CD14-positive monocyte (primary cell): ENCODE measurements around the gene FANCC. TPM values are rescaled to one million over a fixed set of nuclear protein-coding genes. Genes with fewer than 3 reads are reported as not detected.

ENCODE experiments used
- DNase-seq, 3 donors: peaks; one replicate each; pipeline ENCODE4 v3.0.0-alpha.2; 2011 to 2022
- H2AFZ ChIP-seq: 2 replicates; pipeline ENCODE4 v1.6.0; 2012; ENCODE audit warnings: mild to moderate bottlenecking, low read depth, low read length, inconsistent platforms; ENCODE audit not compliant: insufficient read depth, poor library complexity, severe bottlenecking
- H3K27ac ChIP-seq, 2 donors: 1 replicate in 1 of 2; 2 replicates in 1 of 2; pipeline ENCODE4 v1.5.1; 2012 to 2013; ENCODE audit warnings: low read length in 2 of 2, control low read depth in 1 of 2, inconsistent platforms in 1 of 2, low read depth in 1 of 2, mild to moderate bottlenecking in 1 of 2
- H3K27me3 ChIP-seq, 2 donors: one replicate each; pipeline versions ENCODE4 v1.6.0 to v1.6.1; 2011 to 2013; ENCODE audit warnings: low read length in 2 of 2; ENCODE audit not compliant: control insufficient read depth in 2 of 2, insufficient read depth in 2 of 2
- H3K36me3 ChIP-seq, 2 donors: replicated peaks in 1 of 2; 1 replicate in 1 of 2; 2 replicates in 1 of 2; pipeline versions ENCODE4 v1.5.1 to v1.6.1; 2012 to 2013; ENCODE audit warnings: low read length in 2 of 2, control low read depth in 1 of 2, inconsistent platforms in 1 of 2, mild to moderate bottlenecking in 1 of 2; ENCODE audit not compliant: insufficient read depth in 2 of 2, control insufficient read depth in 1 of 2
- H3K4me1 ChIP-seq, 2 donors: 1 replicate in 1 of 2; 2 replicates in 1 of 2; pipeline versions ENCODE4 v1.5.1 to v1.6.1; 2012 to 2013; ENCODE audit warnings: low read length in 2 of 2, control low read depth in 1 of 2, inconsistent platforms in 1 of 2, mild to moderate bottlenecking in 1 of 2, moderate library complexity in 1 of 2; ENCODE audit not compliant: insufficient read depth in 2 of 2, control insufficient read depth in 1 of 2
- H3K4me2 ChIP-seq: replicated peaks from 2 replicates; pipeline ENCODE3; 2012; ENCODE audit warnings: low read length, moderate library complexity, mild to moderate bottlenecking; ENCODE audit not compliant: poor library complexity, severe bottlenecking; ENCODE audit errors: extremely low read depth
- H3K4me3 ChIP-seq, 3 experiments: fragments of 200-600 bp in 1 of 3; sonication (generic) in 1 of 3; replicated peaks in 1 of 3; 1 replicate in 2 of 3; 2 replicates in 1 of 3; pipeline ENCODE4 v1.5.1; 2011 to 2013; ENCODE audit warnings: low read length in 3 of 3, mild to moderate bottlenecking in 3 of 3, control low read depth in 2 of 3, low read depth in 2 of 3, inconsistent platforms in 1 of 3, moderate library complexity in 1 of 3
- H3K79me2 ChIP-seq: 2 replicates; pipeline ENCODE4 v1.6.0; 2012; ENCODE audit warnings: mild to moderate bottlenecking, control low read depth, inconsistent platforms, low read length, moderate library complexity; ENCODE audit not compliant: insufficient read depth
- H3K9ac ChIP-seq: 2 replicates; pipeline ENCODE4 v1.6.0; 2017; ENCODE audit warnings: low read length, mild to moderate bottlenecking; ENCODE audit not compliant: insufficient read depth, poor library complexity, severe bottlenecking
- H3K9me3 ChIP-seq, 2 donors: replicated peaks in 1 of 2; 1 replicate in 1 of 2; 2 replicates in 1 of 2; pipeline versions ENCODE4 v1.5.1 to v1.6.1; 2012 to 2013; ENCODE audit warnings: low read length in 2 of 2, control low read depth in 1 of 2; ENCODE audit not compliant: control insufficient read depth in 1 of 2, insufficient read depth in 1 of 2
- H4K20me1 ChIP-seq: 2 replicates; pipeline ENCODE4 v1.6.0; 2012; ENCODE audit warnings: mild to moderate bottlenecking, low read length, control low read depth, moderate library complexity; ENCODE audit not compliant: insufficient read depth
- H3K27ac Mint-ChIP-seq, 7 donors: one replicate each; pipeline ENCODE4 v1.8.0; 2020; ENCODE audit warnings: mild to moderate bottlenecking in 7 of 7, mixed read lengths in 7 of 7, moderate library complexity in 6 of 7, inconsistent platforms in 2 of 7
- H3K27me3 Mint-ChIP-seq, 3 donors: one replicate each; pipeline ENCODE4 v1.8.0; 2021 to 2022; ENCODE audit warnings: low read depth in 3 of 3, mild to moderate bottlenecking in 3 of 3, mixed read lengths in 3 of 3, moderate library complexity in 3 of 3, inconsistent platforms in 1 of 3
- H3K36me3 Mint-ChIP-seq, 2 donors: one replicate each; pipeline ENCODE4 v1.8.0; 2020; ENCODE audit warnings: mixed read lengths in 2 of 2, inconsistent platforms in 1 of 2, mild to moderate bottlenecking in 1 of 2
- H3K4me1 Mint-ChIP-seq: one replicate; pipeline ENCODE4 v1.8.0; 2020; ENCODE audit warnings: mild to moderate bottlenecking, mixed read lengths
- H3K4me3 Mint-ChIP-seq, 2 donors: one replicate each; pipeline ENCODE4 v1.8.0; 2020; ENCODE audit warnings: mild to moderate bottlenecking in 2 of 2, mixed read lengths in 2 of 2, moderate library complexity in 1 of 2
- H3K9me3 Mint-ChIP-seq, 7 donors: one replicate each; pipeline ENCODE4 v1.8.0; 2020 to 2022; ENCODE audit warnings: mixed read lengths in 7 of 7, mild to moderate bottlenecking in 6 of 7, moderate library complexity in 6 of 7, inconsistent platforms in 2 of 7
- CTCF ChIP-seq: fragments of 200-600 bp; IDR thresholded peaks from one replicate; pipeline ENCODE4 v1.8.0; 2022; ENCODE audit warnings: antibody characterized with exemption, mild to moderate bottlenecking
- WGBS: methylation state at CpG from one replicate; pipeline ENCODE4 v1.1.5; 2013; ENCODE audit warnings: missing lambda C conversion rate; ENCODE audit not compliant: insufficient coverage; 5-methylcytosine and 5-hydroxymethylcytosine counted together
- intact Hi-C, 2 donors: fragments of 100-400 bp; cut with micrococcal nuclease; formaldehyde crosslinking; loops; one replicate each; pipeline versions ENCODE4 v1.15.0 to v1.15.1; 2023
- polyA plus RNA-seq, 3 donors: library from polyadenylated mRNA; depleted of rRNA in 1 of 3; unstranded in 2 of 3; stranded (reverse) in 1 of 3; fragments of 300-500 nt in 2 of 3; fragments of >200 nt in 1 of 3; fragmentation: Illumina TruSeq in 2 of 3; gene quantifications; 1 replicate in 2 of 3; 2 replicates in 1 of 3; pipeline ENCODE4 v1.2.3, GENCODE V29; 2012 to 2021

FANCC gene
- polyA plus RNA-seq, 3 donors = 1.2 to 2.2 (median 1.5) TPM

- no peaks in the 10 kb centered on the region for H3K36me3 ChIP-seq
- H4K20me1 ChIP-seq = no peaks in the 10 kb centered on the region
- no peaks in the 10 kb centered on the region for H3K9me3 ChIP-seq
- no peaks in the 10 kb centered on the region for H3K4me1 Mint-ChIP-seq
- no peaks in the 10 kb centered on the region for H3K79me2 ChIP-seq
- no peak for DNase-seq
- H2AFZ ChIP-seq = no peak overlapping the region
- no peak overlapping the region for H3K27ac ChIP-seq
- no peak for TF ChIP-seq CTCF
- H3K27ac Mint-ChIP-seq = no peak overlapping the region
- no peak overlapping the region for H3K4me3 Mint-ChIP-seq
- H3K9me3 Mint-ChIP-seq = no peaks in the 10 kb centered on the region
- no peaks in the 10 kb centered on the region for H3K27me3 Mint-ChIP-seq
- intact Hi-C loops = no loop called here
- no peaks in the 10 kb centered on the region for H3K4me1 ChIP-seq
- WGBS = 96% methylated on average over 9 of the region's 10 CpGs
- no peak overlapping the region for H3K4me2 ChIP-seq
- no peaks in the 10 kb centered on the region for H3K27me3 ChIP-seq
- H3K9ac ChIP-seq = no peak overlapping the region
- H3K4me3 ChIP-seq = no peak overlapping the region
- peaks cover 9 to 12% of the 10 kb centered on the region in 2 donors for H3K36me3 Mint-ChIP-seq
Measured at GRCh38 chr9:95135756-95136155, 181.8 kb downstream of the FANCC start.

- H4K20me1 ChIP-seq = no peaks in the 10 kb centered on the region
- intact Hi-C loops = no loop called here
Measured at GRCh38 chr9:95134457-95134881, 183.0 kb downstream of the FANCC start.

More at GRCh38 chr9:95134457-95134881, 183.0 kb downstream of the FANCC start:
- TF ChIP-seq CTCF = no peak
- no peaks in the 10 kb centered on the region for H3K4me1 ChIP-seq
- H3K4me3 ChIP-seq = no peak overlapping the region
- no peak overlapping the region for H3K27ac Mint-ChIP-seq
- no peaks in the 10 kb centered on the region for H3K9me3 Mint-ChIP-seq
- WGBS = 100% methylated on average over 5 of the region's 9 CpGs
- H3K4me2 ChIP-seq = no peak overlapping the region
- H3K36me3 ChIP-seq = no peaks in the 10 kb centered on the region
- DNase-seq = no peak
- H3K4me1 Mint-ChIP-seq = no peaks in the 10 kb centered on the region
- H3K9me3 ChIP-seq = no peaks in the 10 kb centered on the region
- H3K79me2 ChIP-seq = no peaks in the 10 kb centered on the region
- H3K36me3 Mint-ChIP-seq = peaks cover 9 to 12% of the 10 kb centered on the region in 2 donors
- H2AFZ ChIP-seq = no peak overlapping the region
- H3K4me3 Mint-ChIP-seq = no peak overlapping the region
- H3K9ac ChIP-seq = no peak overlapping the region
- H3K27ac ChIP-seq = no peak overlapping the region
- H3K27me3 Mint-ChIP-seq = no peaks in the 10 kb centered on the region
- no peaks in the 10 kb centered on the region for H3K27me3 ChIP-seq
